Heart left ventricle (tissue), 16 donors: ENCODE results near the gene SLC22A12. TPM values are rescaled to one million over a fixed set of nuclear protein-coding genes. Genes with fewer than 3 reads are reported as not detected.
A peak's percentile ranks its signal among the peaks of the same experiment; 100 is the strongest.

ENCODE experiments used
- ATAC-seq, 4 donors: fragments of 200-7000 bp; cut with Tn5 transposase; one replicate each; pipeline ENCODE4 v1.9.1; 2020 to 2022; ENCODE audit warnings: moderate library complexity in 4 of 4, mild to moderate bottlenecking in 3 of 4, moderate number of reproducible peaks in 1 of 4
- DNase-seq, 5 donors: peaks; one replicate each; pipeline ENCODE4 v3.0.0-alpha.2; 2020
- H3K27ac ChIP-seq, 12 donors: fragments of 200-600 bp; sonication (generic) in 4 of 12; one replicate each; pipeline versions ENCODE4 v1.5.0 to v1.8.0; 2016 to 2022; ENCODE audit warnings: mild to moderate bottlenecking in 2 of 12
- H3K27me3 ChIP-seq, 9 donors: fragments of 200-600 bp; sonication (generic) in 2 of 9; one replicate each; pipeline versions ENCODE4 v1.5.1 to v1.8.0; 2016 to 2022; ENCODE audit warnings: mild to moderate bottlenecking in 3 of 9
- H3K36me3 ChIP-seq, 9 donors: fragments of 200-600 bp; sonication (generic) in 2 of 9; one replicate each; pipeline versions ENCODE4 v1.5.0 to v1.8.0; 2018 to 2022; ENCODE audit warnings: mild to moderate bottlenecking in 2 of 9
- H3K4me1 ChIP-seq, 12 donors: fragments of 200-600 bp; sonication (generic) in 4 of 12; one replicate each; pipeline versions ENCODE4 v1.5.0 to v1.8.0; 2016 to 2022; ENCODE audit warnings: mild to moderate bottlenecking in 3 of 12
- H3K4me3 ChIP-seq, 12 donors: fragments of 200-600 bp; sonication (generic) in 4 of 12; one replicate each; pipeline versions ENCODE4 v1.5.0 to v1.8.0; 2017 to 2022; ENCODE audit warnings: mild to moderate bottlenecking in 9 of 12, moderate library complexity in 4 of 12
- H3K9me3 ChIP-seq, 12 donors: fragments of 200-600 bp; sonication (generic) in 4 of 12; one replicate each; pipeline versions ENCODE4 v1.5.0 to v1.8.0; 2016 to 2022; ENCODE audit warnings: mild to moderate bottlenecking in 1 of 12
- CTCF ChIP-seq, 12 donors: fragments of 200-600 bp; sonication (generic) in 4 of 12; IDR thresholded peaks; one replicate each; pipeline versions ENCODE4 v1.5.0 to v1.8.0; 2018 to 2022; ENCODE audit warnings: antibody characterized with exemption in 12 of 12, mild to moderate bottlenecking in 5 of 12
- POLR2A ChIP-seq, 2 donors: fragments of 450-650 bp; IDR thresholded peaks; one replicate each; pipeline ENCODE4 v1.6.1; 2017; ENCODE audit warnings: antibody characterized with exemption in 2 of 2, mild to moderate bottlenecking in 2 of 2, moderate library complexity in 2 of 2
- WGBS, 4 donors: extraction: QIAGEN DNeasy Blood & Tissue Kit in 2 of 4; methylation state at CpG; one replicate each; pipeline versions ENCODE4 v1.1.5 to v1.1.7; 2013 to 2018; 5-methylcytosine and 5-hydroxymethylcytosine counted together
- intact Hi-C, 10 donors: fragments of 100-400 bp; cut with DNase I; formaldehyde crosslinking; loops; one replicate each; pipeline versions ENCODE4 v1.11.1 to v1.14.2; 2022
- polyA plus RNA-seq, 2 donors: library from polyadenylated mRNA; stranded (reverse); fragments of 200-250 nt; gene quantifications; one replicate each; pipeline ENCODE4 v1.2.3, GENCODE V29; 2013
- total RNA-seq, 9 donors: library from RNA; depleted of rRNA in 2 of 9; stranded (reverse); fragments of >200 nt in 2 of 9; fragmentation: NEBNext Ultra II Directional in 3 of 9; extraction: Animal tissue kit (Norgen Biotek cat#: 25700) in 3 of 9; gene quantifications; one replicate each; pipeline versions ENCODE4 v1.1.0 to v1.2.4, GENCODE V29; 2016 to 2023
- donor health status: ischemic (EF 13 %, LVEDD 7.1; RV severe dilation, severe dysfunction).
- donor health status: healthy with polysubstance abuse.
- donor health status: DM: no; HTN: yes; CAD: no.
- donor health status: DM: no; HTN: no; CAD: no.
- donor health status: ischemic (EF 25% LVEDD 6.9; RV normal size, moderate dysfunction).
- donor health status: ischemic (EF 25% LVEDD 5.7; RV mildly dilated, moderate dysfunction).
- donor health status: healthy.
- donor health status: DM: yes; HTN: yes; CAD: no.
- donor health status: ischemic (EF 35%, LVEDD 5.7; RV mildly dilated, moderate dysfunction).
- donor health status: nonischemic (EF 11% LVEDD 7.7; RV severe dilation, severe dysfunction).
- donor health status: DM: yes; HTN: yes; CAD: no.
- donor health status: PGD.
- donor health status: ischemic (EF 29% LVEDD 5.4; RV normal size, mild dysfunction).
- donor health status: nonischemic (EF 23%, LVEDD 6.1; RV moderate dilation, normal function).

Gene SLC22A12
- total and polyA plus RNA-seq, 11 donors, result not detected

GRCh38 chr11:64568584-64569140 lies 22.4 kb upstream of the SLC22A12 start:
- Histone ChIP-seq H3K4me3 (no peak overlapping the region), H3K27me3 (peaks cover 0 to 5% (median 0%) of the 10 kb centered on the region in 9 donors), H3K27ac (no peak overlapping the region), H3K9me3 (no peaks in the 10 kb centered on the region), H3K36me3 (no peaks in the 10 kb centered on the region), H3K4me1 (peaks cover 0 to 14% (median 0%) of the 10 kb centered on the region in 12 donors)
- no peak for TF ChIP-seq CTCF (IDR thresholded peaks at IDR 0.05)
- TF ChIP-seq POLR2A (IDR thresholded peaks at IDR 0.05), result no peak
- WGBS, 4 donors, result 84 to 88% (median 87%) methylated on average over 7 to 8 of the region's 8 CpGs
- intact Hi-C loops, result no loop called here
- ATAC-seq (no peak), DNase-seq (no peak)

- WGBS, 4 donors, result 80 to 89% (median 82%) methylated on average over 6 to 8 of the region's 8 CpGs
- DNase-seq, result no peak
- ATAC-seq, result no peak
- peaks cover 0 to 14% (median 0%) of the 10 kb centered on the region in 12 donors for H3K4me1 ChIP-seq
- intact Hi-C loops, result no loop called here
- H3K36me3 ChIP-seq, result no peaks in the 10 kb centered on the region
- no peak overlapping the region for H3K4me3 ChIP-seq
- no peak for TF ChIP-seq CTCF (IDR thresholded peaks at IDR 0.05)
- no peak for TF ChIP-seq POLR2A (IDR thresholded peaks at IDR 0.05)
- no peak overlapping the region for H3K27ac ChIP-seq
- H3K27me3 ChIP-seq, result peaks cover 0 to 5% (median 0%) of the 10 kb centered on the region in 9 donors
- H3K9me3 ChIP-seq, result no peaks in the 10 kb centered on the region
These were observed 21.6 kb upstream of the SLC22A12 start for GRCh38 chr11:64569300-64569970.

GRCh38 chr11:64570341-64570740 lies 20.7 kb upstream of the SLC22A12 start:
- TF ChIP-seq CTCF (IDR thresholded peaks at IDR 0.05), result no peak
- TF ChIP-seq POLR2A (IDR thresholded peaks at IDR 0.05), result no peak
- Histone ChIP-seq H3K9me3 (no peaks in the 10 kb centered on the region), H3K4me3 (no peak overlapping the region), H3K27ac (no peak overlapping the region), H3K36me3 (no peaks in the 10 kb centered on the region), H3K4me1 (peaks cover 0 to 14% (median 0%) of the 10 kb centered on the region in 12 donors), H3K27me3 (peaks cover 0 to 5% (median 0%) of the 10 kb centered on the region in 9 donors)
- intact Hi-C loops, result no loop called here
- ATAC-seq, result no peak
- no peak for DNase-seq
- WGBS, 4 donors, result 83 to 92% (median 88%) methylated on average over 3 of the region's 3 CpGs

- no peaks in the 10 kb centered on the region for H3K9me3 ChIP-seq
- ATAC-seq (no peak), DNase-seq (peak in 1 of 5 donors; percentile 8)
- no peaks in the 10 kb centered on the region for H3K36me3 ChIP-seq
- H3K27ac ChIP-seq, result no peak overlapping the region
- intact Hi-C loops, result no loop called here
- peaks cover 0 to 12% (median 0%) of the 10 kb centered on the region in 12 donors for H3K4me1 ChIP-seq
- TF ChIP-seq POLR2A (IDR thresholded peaks at IDR 0.05) (no peak), CTCF (IDR thresholded peaks at IDR 0.05) (no peak)
- H3K27me3 ChIP-seq, result peaks cover 0 to 5% (median 0%) of the 10 kb centered on the region in 9 donors
- no peak overlapping the region for H3K4me3 ChIP-seq
- WGBS, 4 donors, result 85 to 95% (median 91%) methylated on average over 7 to 11 of the region's 11 CpGs
These were observed 20.0 kb upstream of the SLC22A12 start for GRCh38 chr11:64571050-64571409.
